GM12878 (cell line): ENCODE results near the gene CBR4. TPM values are rescaled to one million over a fixed set of nuclear protein-coding genes. Genes with fewer than 3 reads are reported as not detected.

ENCODE experiments used
- ATAC-seq: fragments of 200-7000 bp; cut with Tn5 transposase; 3 replicates; pipeline ENCODE4 v1.9.1; 2020; ENCODE audit warnings: mild to moderate bottlenecking, moderate library complexity
- Bru-seq: library from RNA; stranded (reverse); fragments of 400-500 nt; gene quantifications from one replicate; lab custom pipeline; 2021; lab: Mats Ljungman, UMichigan
- BruChase-seq, 2 experiments: library from RNA; stranded (reverse); fragments of 400-500 nt; gene quantifications; one replicate each; lab custom pipeline; 2021; lab: Mats Ljungman, UMichigan
- BruUV-seq: library from RNA; stranded (reverse); fragments of 400-500 nt; replicated peaks from 2 replicates; lab custom pipeline; 2021; lab: Mats Ljungman, UMichigan
- CTCF ChIA-PET: fragments of 300-600 bp; sonication (Branson Sonifier 250); formaldehyde crosslinking; extraction: SDS; loops from one replicate; lab custom pipeline; 2021; ENCODE audit warnings: inconsistent platforms; lab: Yijun Ruan, JAX
- POLR2A ChIA-PET: fragments of 350-600 bp; formaldehyde crosslinking; extraction: SDS; loops from one replicate; lab custom pipeline; 2021; ENCODE audit warnings: inconsistent platforms; lab: Charles Lee
- RAD21 ChIA-PET: fragments of 300-600 bp; sonication (Branson Sonifier 250); formaldehyde crosslinking; loops from one replicate; lab custom pipeline; 2023; ENCODE audit warnings: antibody characterized with exemption; ENCODE audit not compliant: unreplicated experiment; lab: Charles Lee
- SMC1A ChIA-PET: fragments of 300-600 bp; sonication (Branson Sonifier 250); formaldehyde crosslinking; loops from one replicate; lab custom pipeline; 2023; ENCODE audit not compliant: unreplicated experiment, uncharacterized antibody; lab: Charles Lee
- DNase-seq: peaks from one replicate; pipeline ENCODE4 v3.0.0-alpha.2; 2011; ENCODE audit warnings: low read depth, low spot score
- FAIRE-seq: peaks from 3 replicates; lab custom pipeline; 2011; peaks lifted over from hg19 to GRCh38; lab: Jason Lieb, UNC
- H2AFZ ChIP-seq: 2 replicates; pipeline ENCODE4 v1.6.0; 2011; ENCODE audit warnings: low read depth, low read length, control low read depth; ENCODE audit not compliant: control insufficient read depth
- H3K27ac ChIP-seq: 2 replicates; pipeline ENCODE4 v1.5.1; 2011; ENCODE audit warnings: control low read depth; ENCODE audit not compliant: control insufficient read depth, insufficient read depth
- H3K27me3 ChIP-seq, 2 experiments: replicated peaks in 1 of 2; 2 replicates each; pipeline versions ENCODE4 v1.6.0 to v1.6.1; 2011; ENCODE audit warnings: low read length in 1 of 2; ENCODE audit not compliant: control insufficient read depth in 2 of 2, insufficient read depth in 2 of 2
- H3K36me3 ChIP-seq, 2 experiments: 2 replicates each; pipeline ENCODE4 v1.5.1; 2011; ENCODE audit warnings: low read length in 1 of 2; ENCODE audit not compliant: control insufficient read depth in 2 of 2, insufficient read depth in 2 of 2
- H3K4me1 ChIP-seq: 2 replicates; pipeline ENCODE4 v1.6.1; 2011; ENCODE audit warnings: mild to moderate bottlenecking, low read length, moderate library complexity, mixed read lengths; ENCODE audit not compliant: control insufficient read depth, insufficient read depth
- H3K4me2 ChIP-seq: 2 replicates; pipeline ENCODE4 v1.6.0; 2011; ENCODE audit warnings: control low read depth; ENCODE audit not compliant: control insufficient read depth, insufficient read depth
- H3K4me3 ChIP-seq: fragments of 200-600 bp; sonication (generic); 2 replicates; pipeline ENCODE4 v1.5.1; 2016
- H3K79me2 ChIP-seq: 2 replicates; pipeline ENCODE4 v1.6.0; 2011; ENCODE audit warnings: low read length; ENCODE audit not compliant: control insufficient read depth, insufficient read depth
- H3K9ac ChIP-seq: 2 replicates; pipeline ENCODE4 v1.8.0; 2011; ENCODE audit warnings: low read length, control low read depth, mixed read lengths; ENCODE audit not compliant: control insufficient read depth, insufficient read depth
- H3K9me3 ChIP-seq: replicated peaks from 3 replicates; pipeline ENCODE4 v1.5.1; 2011; ENCODE audit warnings: mild to moderate bottlenecking, low read length; ENCODE audit not compliant: control insufficient read depth, insufficient read depth
- H4K20me1 ChIP-seq: 2 replicates; pipeline ENCODE4 v1.6.0; 2011; ENCODE audit not compliant: control insufficient read depth, insufficient read depth
- E2F8 ChIP-seq: fragments of 450-650 bp; IDR thresholded peaks from 2 replicates; pipeline ENCODE4 v1.6.1; 2018; ENCODE audit warnings: mild to moderate bottlenecking, low read depth, moderate library complexity; ENCODE audit not compliant: partially characterized antibody
- HDAC6 ChIP-seq: fragments of 200-600 bp; sonication (generic); IDR thresholded peaks from one replicate; pipeline ENCODE4 v1.8.0; 2017; ENCODE audit warnings: antibody characterized with exemption; ENCODE audit not compliant: unreplicated experiment
- HDGF ChIP-seq: fragments of 450-650 bp; IDR thresholded peaks from 2 replicates; pipeline ENCODE4 v1.6.1; 2016; ENCODE audit warnings: antibody characterized with exemption
- IKZF1 ChIP-seq: fragments of 450-650 bp; conservative IDR thresholded peaks from 2 replicates; pipeline ENCODE4 v1.6.1; 2017; ENCODE audit warnings: antibody characterized with exemption, mild to moderate bottlenecking
- IRF3 ChIP-seq: fragments of 450-650 bp; IDR thresholded peaks from 2 replicates; pipeline ENCODE4 v1.6.1; 2014; ENCODE audit warnings: mild to moderate bottlenecking
- KLF5 ChIP-seq: fragments of 450-650 bp; IDR thresholded peaks from 2 replicates; pipeline ENCODE4 v1.6.1; 2014; ENCODE audit warnings: mild to moderate bottlenecking; ENCODE audit not compliant: partially characterized antibody
- NBN ChIP-seq: fragments of 450-650 bp; IDR thresholded peaks from 2 replicates; pipeline ENCODE4 v1.6.1; 2016
- PBX3 ChIP-seq: IDR thresholded peaks from 2 replicates; pipeline ENCODE4 v1.6.1; 2011; ENCODE audit warnings: mild to moderate bottlenecking, low read depth, low read length, moderate library complexity; ENCODE audit not compliant: insufficient replicate concordance
- RAD21 ChIP-seq: IDR thresholded peaks from 2 replicates; pipeline ENCODE4 v1.6.1; 2011; ENCODE audit warnings: mild to moderate bottlenecking, low read depth, low read length, moderate library complexity; ENCODE audit not compliant: insufficient read depth
- SREBF1 ChIP-seq: IDR thresholded peaks from 2 replicates; pipeline ENCODE4 v1.6.1; 2012; ENCODE audit warnings: mild to moderate bottlenecking, low read length
- SUPT20H ChIP-seq: IDR thresholded peaks from 2 replicates; pipeline ENCODE4 v1.6.1; 2011; ENCODE audit warnings: low read depth, mild to moderate bottlenecking, low read length, moderate library complexity, borderline replicate concordance; ENCODE audit not compliant: control insufficient read depth
- YBX1 ChIP-seq: fragments of 450-650 bp; IDR thresholded peaks from 2 replicates; pipeline ENCODE4 v1.6.1; 2016; ENCODE audit warnings: antibody characterized with exemption
- WGBS: methylation state at CpG from one replicate; pipeline ENCODE4 v1.1.6; 2016; ENCODE audit warnings: low lambda C conversion rate; ENCODE audit not compliant: insufficient replicate concordance, insufficient coverage; ENCODE audit errors: missing lambda C conversion rate; 5-methylcytosine and 5-hydroxymethylcytosine counted together
- in situ Hi-C: fragments of 300-500 bp; cut with MboI; formaldehyde crosslinking; loops from 9 replicates; pipeline ENCODE4 v1.14.3; 2018; ENCODE audit warnings: mixed read lengths
- intact Hi-C: fragments of 100-400 bp; cut with micrococcal nuclease; formaldehyde crosslinking; loops from one replicate; pipeline ENCODE4 v1.14.2; 2022; ENCODE audit not compliant: unreplicated experiment
- long read RNA-seq, 2 experiments: library from polyadenylated mRNA; unstranded; transcript quantifications; one replicate each; pipeline ENCODE4 v2.0.0, GENCODE V29; 2019 to 2020
- polyA minus RNA-seq, 3 experiments: library from RNA; depleted of rRNA, polyadenylated mRNA; stranded (reverse); fragments of >200 nt; gene quantifications; 2 replicates each; pipeline ENCODE4 v1.2.3, GENCODE V29; 2011
- polyA plus RNA-seq, 11 experiments: library from polyadenylated mRNA; depleted of rRNA in 4 of 11; unstranded in 6 of 11; stranded (reverse) in 5 of 11; fragments of >200 nt; fragmentation: Nextera tagmentation in 4 of 11; fragmentation: Illumina TruSeq in 1 of 11; extraction: Ambion mirVana in 4 of 11; extraction: Trizol in 1 of 11; gene quantifications; 1 replicate in 1 of 11; 2 replicates in 10 of 11; pipeline versions ENCODE4 v1.2.1 to v1.2.3, GENCODE V29; 2011 to 2016; ENCODE audit warnings: inconsistent platforms in 2 of 11, missing spikeins in 2 of 11, low read depth in 1 of 11
- total RNA-seq, 4 experiments: library from RNA; depleted of rRNA in 3 of 4; stranded (reverse); fragments of >200 nt in 3 of 4; fragmentation: Illumina TruSeq in 1 of 4; extraction: Trizol in 1 of 4; gene quantifications; 2 replicates each; pipeline versions ENCODE4 v1.2.1 to v1.2.3, GENCODE V29; 2013 to 2021

The CBR4 gene
- 98.9 and 104 TPM in 2 replicates for total RNA-seq (2013; cell fraction: nucleolus; rRNA removed)
- 22.2 and 27.7 TPM in 2 replicates for total RNA-seq (2014; rRNA removed)
- total RNA-seq (2014; rRNA removed; fragmentation: Illumina TruSeq; extraction: Trizol) = 26.5 and 28.3 TPM in 2 replicates
- 32.2 and 32.9 TPM in 2 replicates for total RNA-seq (2021)
- 5.5 TPM for polyA plus RNA-seq (2011; ENCODE audit: low read depth)
- 17.3 and 24.4 TPM in 2 replicates for polyA plus RNA-seq (2011; rRNA removed)
- polyA plus RNA-seq (2011; cell fraction: cytosol; rRNA removed) = 5.2 and 6.3 TPM in 2 replicates
- 20.6 and 24.4 TPM in 2 replicates for polyA plus RNA-seq (2011; cell fraction: nucleus; rRNA removed)
- polyA plus RNA-seq (2012) = 10.9 and 13.0 TPM in 2 replicates
- 23.2 and 30.8 TPM in 2 replicates for polyA plus RNA-seq (2014; fragmentation: Illumina TruSeq; extraction: Trizol)
- polyA plus RNA-seq (2014; fragmentation: Nextera tagmentation; extraction: Ambion mirVana) = 10 to 100 TPM; 21.4 to 36.2 TPM
- 16.7 and 21.2 TPM in 2 replicates for polyA plus RNA-seq (2014; rRNA removed)
- 10 to 100 TPM; 30.8 to 38.8 TPM for polyA plus RNA-seq (2016; fragmentation: Nextera tagmentation; extraction: Ambion mirVana)
- polyA minus RNA-seq (2011; rRNA and poly(A)+ RNA removed) = 15.9 and 16.0 TPM in 2 replicates
- 4.8 and 6.1 TPM in 2 replicates for polyA minus RNA-seq (2011; cell fraction: cytosol; rRNA and poly(A)+ RNA removed)
- polyA minus RNA-seq (2011; cell fraction: nucleus; rRNA and poly(A)+ RNA removed) = 20.4 and 31.1 TPM in 2 replicates
- percentile 90 among the genes with signal in this experiment for Bru-seq, nascent RNA
- percentile 92 among the genes with signal in this experiment for BruChase-seq, experiment 1, labeled RNA remaining after a 6-hour chase
- BruChase-seq, experiment 2, labeled RNA remaining after a 2-hour chase = percentile 94 among the genes with signal in this experiment
- long read RNA-seq, experiment 1, transcript CBR4-201 (5 exons, 3,443 nt) = major isoform, 13 of 25 reads
- long read RNA-seq, experiment 1, partial matches to known transcripts = 0 of 25 reads
- long read RNA-seq, experiment 1, other reads (novel, unspliced or antisense) = 12 of 25 reads
- long read RNA-seq, experiment 2, transcript CBR4-202 (4 exons, 1,602 nt) = minor isoform, 11 of 150 reads
- long read RNA-seq, experiment 2, transcript CBR4-201 (5 exons, 3,443 nt) = major isoform, 67 of 150 reads
- long read RNA-seq, experiment 2, partial matches to known transcripts = 2 of 150 reads
- long read RNA-seq, experiment 2, other reads (novel, unspliced or antisense) = 70 of 150 reads

- Histone ChIP-seq H3K27me3 (no peaks in the 10 kb centered on the region), H3K79me2 (peaks cover 33% of the 10 kb centered on the region), H3K9ac (peak within 1 kb of the TSS; percentile 96), H3K4me3 (peak within 1 kb of the TSS; percentile 86), H3K4me1 (no peaks in the 10 kb centered on the region), H3K4me2 (peak within 1 kb of the TSS; percentile 89), H3K9me3 (no peaks in the 10 kb centered on the region), H2AFZ (peak within 1 kb of the TSS; percentile 97), H3K27ac (peak within 1 kb of the TSS; percentile 91), H4K20me1 (no peaks in the 10 kb centered on the region), H3K36me3 (no peaks in the 10 kb centered on the region; a peak in 1 of 4 replicates)
- DNase-seq (peak; percentile 94), FAIRE-seq (peak; percentile 87), ATAC-seq (peak; percentile 96)
- WGBS = 4% methylated on average over 52 of the region's 54 CpGs
- TSS peak; percentile 97 for BruUV-seq
- SMC1A ChIA-PET = interaction anchor here (0.6 to 7.7 kb wide), 23 partner anchors 12 to 481 kb away, joined by 3 to 81 read pairs (median 4); no protein-coding TSS in a partner anchor
- POLR2A ChIA-PET = interaction anchor here (0.6 to 2.1 kb wide), 34 partner anchors 8 to 792 kb away, joined by 3 to 8 read pairs (median 4); partner anchors contain the start of gene CLCN3
- in situ Hi-C loops = loop anchor here (5.0 kb wide), 1 partner anchor 477 kb away; no protein-coding TSS in a partner anchor
- CTCF ChIA-PET = interaction anchor here (0.6 to 6.2 kb wide), 26 partner anchors 8 to 864 kb away, joined by 3 to 31 read pairs (median 4); partner anchors contain the start of gene CLCN3
- RAD21 ChIA-PET = interaction anchor here (0.6 to 1.9 kb wide), 31 partner anchors 10 to 556 kb away, joined by 3 to 15 read pairs (median 4); partner anchors contain the start of gene SH3RF1
- intact Hi-C loops = no loop called here
- TF ChIP-seq RAD21 = 0 out of 2 replicates have a peak, but pooled peaks have one; percentile 11
- TF ChIP-seq IKZF1 = peak; percentile 74
- no peak for TF ChIP-seq IRF3
- TF ChIP-seq NBN = peak; percentile 94
- peak; percentile 42 for TF ChIP-seq KLF5
- no peak for TF ChIP-seq SUPT20H
- TF ChIP-seq YBX1 = no peak
- TF ChIP-seq HDGF = peak; percentile 86; the same call in 1 of the 2 replicates
- peak; percentile 63 for TF ChIP-seq SREBF1
- TF ChIP-seq E2F8 = no peak
- TF ChIP-seq PBX3 = no peak
- no peak for TF ChIP-seq HDAC6
Measured at GRCh38 chr4:169010125-169011023, at the start of gene CBR4. Gene CBR4, minus strand, starts transcription at chr4:169010255. Its CDS starts 166 bp downstream, at chr4:169010089.
